Vagina (tissue), 2 donors: Measurements from ENCODE around the gene MKNK1. TPM values are rescaled to one million over a fixed set of nuclear protein-coding genes. Genes with fewer than 3 reads are reported as not detected.
A peak's percentile ranks its signal among the peaks of the same experiment; 100 is the strongest.

Source experiments
- DNase-seq, 2 donors: peaks; one replicate each; pipeline ENCODE4 v3.0.0-alpha.2; 2017; ENCODE audit errors: extremely low spot score in 2 of 2
- H3K27ac ChIP-seq: fragments of 200-600 bp; sonication (generic); one replicate; pipeline ENCODE4 v1.5.1; 2019
- H3K27me3 ChIP-seq: fragments of 200-600 bp; sonication (generic); one replicate; pipeline ENCODE4 v1.5.1; 2019
- H3K36me3 ChIP-seq, 2 donors: fragments of 200-600 bp; sonication (generic); one replicate each; pipeline ENCODE4 v1.5.1; 2017 to 2019
- H3K4me1 ChIP-seq: fragments of 200-600 bp; sonication (generic); one replicate; pipeline ENCODE4 v1.5.1; 2019
- H3K4me3 ChIP-seq, 2 donors: fragments of 200-600 bp; sonication (generic); 1 replicate in 1 of 2; 2 replicates in 1 of 2; pipeline ENCODE4 v1.5.1; 2016 to 2019
- H3K9me3 ChIP-seq: fragments of 200-600 bp; sonication (generic); one replicate; pipeline ENCODE4 v1.5.1; 2019
- POLR2A ChIP-seq, 2 donors: fragments of 450-650 bp; IDR thresholded peaks; one replicate each; pipeline ENCODE4 v1.6.1; 2017; ENCODE audit warnings: antibody characterized with exemption in 2 of 2, mild to moderate bottlenecking in 2 of 2, moderate library complexity in 2 of 2
- POLR2AphosphoS5 ChIP-seq, 2 donors: sonication (generic); formaldehyde crosslinking; IDR thresholded peaks; one replicate each; pipeline ENCODE4 v1.9.0; 2017; ENCODE audit warnings: antibody characterized with exemption in 2 of 2, mild to moderate bottlenecking in 2 of 2, low read depth in 1 of 2; ENCODE audit not compliant: insufficient read depth in 1 of 2
- intact Hi-C: fragments of 100-400 bp; cut with DNase I; formaldehyde crosslinking; loops from one replicate; pipeline ENCODE4 v1.15.1; 2023
- total RNA-seq: library from RNA; depleted of rRNA; stranded (reverse); fragments of >200 nt; gene quantifications from one replicate; pipeline ENCODE4 v1.2.3, GENCODE V29; 2016
- TF ChIP-seq, protein P1 (sequence below), 3 experiments: fragments of 450-650 bp in 2 of 3; fragments of 200-600 bp in 1 of 3; sonication (generic) in 1 of 3; IDR thresholded peaks; one replicate each; pipeline ENCODE4 v1.5.1; 2017 to 2019; ENCODE audit warnings: antibody characterized with exemption in 3 of 3, mild to moderate bottlenecking in 2 of 3, moderate library complexity in 2 of 3

MKNK1 gene
- total RNA-seq, 1 donor from 2014 or later = 55.5 TPM

DNA sequence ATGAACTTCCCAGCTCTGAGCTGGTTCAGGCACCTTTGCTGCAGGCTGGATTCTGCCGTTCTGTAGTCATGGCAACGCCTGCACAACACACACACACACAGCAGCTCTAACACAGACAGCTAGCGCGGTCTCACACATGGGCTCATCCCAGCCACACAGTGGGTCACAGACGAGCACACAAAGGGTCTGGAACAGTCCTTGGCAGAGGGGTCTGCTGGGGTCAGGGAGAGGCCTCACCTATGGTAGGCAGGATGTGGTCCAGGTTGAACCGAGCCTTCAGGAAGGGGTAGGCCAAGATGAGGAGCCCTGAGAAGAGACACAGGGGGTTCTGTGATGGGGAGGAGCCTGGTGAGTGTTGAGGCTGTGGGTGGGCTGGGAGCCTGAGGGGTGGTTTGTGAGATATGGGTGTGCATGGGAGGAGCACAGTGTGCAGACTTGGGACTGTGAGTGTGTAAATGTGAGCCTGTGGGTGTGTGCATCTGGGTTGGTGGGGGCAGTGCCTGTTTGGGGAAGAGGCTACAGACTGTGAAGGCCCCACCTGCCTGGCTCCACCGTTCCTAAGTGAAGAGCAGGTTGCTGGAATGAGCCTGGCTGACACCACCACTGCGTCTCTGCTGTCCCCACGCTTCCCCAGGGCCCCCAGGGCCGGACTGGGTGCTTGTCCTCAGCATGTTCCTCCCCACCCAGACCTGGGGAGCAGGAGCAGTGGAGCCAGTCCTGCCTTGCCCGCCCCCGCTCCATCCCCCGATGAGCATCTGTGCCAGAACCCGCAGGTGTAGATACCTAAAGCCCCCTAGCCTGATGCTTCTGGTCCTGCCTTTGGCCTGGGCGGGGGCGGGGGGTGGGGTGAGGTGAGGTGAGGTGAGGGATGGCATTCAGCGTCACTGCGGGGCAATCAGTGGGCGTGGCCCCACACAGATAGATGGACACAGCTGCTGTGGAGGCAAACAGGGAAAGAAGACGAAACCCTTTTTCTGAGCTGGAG lies 54.1 kb downstream of the MKNK1 start:
- intact Hi-C loops = loop anchor here (10.0 kb wide), 1 partner anchor 175 kb away; no protein-coding TSS in a partner anchor
- Histone ChIP-seq H3K36me3 (no peaks in the 10 kb centered on the region), H3K4me1 (no peaks in the 10 kb centered on the region), H3K4me3 (no peak overlapping the region), H3K9me3 (no peaks in the 10 kb centered on the region), H3K27me3 (no peaks in the 10 kb centered on the region), H3K27ac (no peak overlapping the region)
- no peak for DNase-seq
- TF ChIP-seq POLR2AphosphoS5 (IDR thresholded peaks at IDR 0.05; ENCODE audit: insufficient read depth in 1 of 2, low read depth in 1 of 2) (no peak), POLR2A (IDR thresholded peaks at IDR 0.05) (no peak)
- TF ChIP-seq, protein P1, sequence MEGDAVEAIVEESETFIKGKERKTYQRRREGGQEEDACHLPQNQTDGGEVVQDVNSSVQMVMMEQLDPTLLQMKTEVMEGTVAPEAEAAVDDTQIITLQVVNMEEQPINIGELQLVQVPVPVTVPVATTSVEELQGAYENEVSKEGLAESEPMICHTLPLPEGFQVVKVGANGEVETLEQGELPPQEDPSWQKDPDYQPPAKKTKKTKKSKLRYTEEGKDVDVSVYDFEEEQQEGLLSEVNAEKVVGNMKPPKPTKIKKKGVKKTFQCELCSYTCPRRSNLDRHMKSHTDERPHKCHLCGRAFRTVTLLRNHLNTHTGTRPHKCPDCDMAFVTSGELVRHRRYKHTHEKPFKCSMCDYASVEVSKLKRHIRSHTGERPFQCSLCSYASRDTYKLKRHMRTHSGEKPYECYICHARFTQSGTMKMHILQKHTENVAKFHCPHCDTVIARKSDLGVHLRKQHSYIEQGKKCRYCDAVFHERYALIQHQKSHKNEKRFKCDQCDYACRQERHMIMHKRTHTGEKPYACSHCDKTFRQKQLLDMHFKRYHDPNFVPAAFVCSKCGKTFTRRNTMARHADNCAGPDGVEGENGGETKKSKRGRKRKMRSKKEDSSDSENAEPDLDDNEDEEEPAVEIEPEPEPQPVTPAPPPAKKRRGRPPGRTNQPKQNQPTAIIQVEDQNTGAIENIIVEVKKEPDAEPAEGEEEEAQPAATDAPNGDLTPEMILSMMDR (IDR thresholded peaks at IDR 0.05) = no peak

- peaks cover 9% of the 10 kb centered on the region for H3K4me1 ChIP-seq
- no peak overlapping the region for H3K27ac ChIP-seq
- H3K9me3 ChIP-seq = no peaks in the 10 kb centered on the region
- H3K4me3 ChIP-seq = no peak overlapping the region
- TF ChIP-seq POLR2AphosphoS5 (IDR thresholded peaks at IDR 0.05; ENCODE audit: insufficient read depth in 1 of 2, low read depth in 1 of 2) (no peak), POLR2A (IDR thresholded peaks at IDR 0.05) (no peak)
- TF ChIP-seq, protein P1 (IDR thresholded peaks at IDR 0.05) = peak in 1 of 3 experiments; percentile 38
- H3K27me3 ChIP-seq = peaks cover 8% of the 10 kb centered on the region
- no peaks in the 10 kb centered on the region for H3K36me3 ChIP-seq
- intact Hi-C loops = loop anchor here (10.0 kb wide), 1 partner anchor 177 kb away; no protein-coding TSS in a partner anchor
- DNase-seq = no peak
Observed at GRCh38 chr1:46547481-46548383, 56.3 kb downstream of the MKNK1 start.

GRCh38 chr1:46546210-46546609 lies 57.9 kb downstream of the MKNK1 start:
- intact Hi-C loops = loop anchor here (10.0 kb wide), 1 partner anchor 179 kb away; no protein-coding TSS in a partner anchor
- H3K27ac ChIP-seq = no peak overlapping the region
- H3K36me3 ChIP-seq = no peaks in the 10 kb centered on the region
- peaks cover 9% of the 10 kb centered on the region for H3K4me1 ChIP-seq
- TF ChIP-seq POLR2AphosphoS5 (IDR thresholded peaks at IDR 0.05; ENCODE audit: insufficient read depth in 1 of 2, low read depth in 1 of 2) (no peak), POLR2A (IDR thresholded peaks at IDR 0.05) (no peak)
- TF ChIP-seq, protein P1 (IDR thresholded peaks at IDR 0.05) = no peak
- H3K4me3 ChIP-seq = no peak overlapping the region
- no peaks in the 10 kb centered on the region for H3K9me3 ChIP-seq
- no peak for DNase-seq
- H3K27me3 ChIP-seq = peaks cover 8% of the 10 kb centered on the region

GRCh38 chr1:46545784-46546183 lies 58.3 kb downstream of the MKNK1 start:
- no peaks in the 10 kb centered on the region for H3K36me3 ChIP-seq
- TF ChIP-seq POLR2A (IDR thresholded peaks at IDR 0.05) (no peak), POLR2AphosphoS5 (IDR thresholded peaks at IDR 0.05; ENCODE audit: insufficient read depth in 1 of 2, low read depth in 1 of 2) (no peak)
- TF ChIP-seq, protein P1 (IDR thresholded peaks at IDR 0.05) = no peak
- intact Hi-C loops = loop anchor here (10.0 kb wide), 1 partner anchor 179 kb away; no protein-coding TSS in a partner anchor
- H3K9me3 ChIP-seq = no peaks in the 10 kb centered on the region
- no peak overlapping the region for H3K27ac ChIP-seq
- peaks cover 9% of the 10 kb centered on the region for H3K4me1 ChIP-seq
- H3K27me3 ChIP-seq = peaks cover 8% of the 10 kb centered on the region
- no peak for DNase-seq
- no peak overlapping the region for H3K4me3 ChIP-seq
